ENCODE data around the gene SARM1. TPM values are rescaled to one million over a fixed set of nuclear protein-coding genes. Genes with fewer than 3 reads are reported as not detected.

SARM1 gene
- total and polyA plus RNA-seq, 9 of the 15 experiments (the other 6 are each of a cell fraction or from before 2014, with no cell fraction given), result 0.04 to 0.55 (median 0.11) TPM; not detected in 2

- TF ChIP-seq CHD7 (IDR thresholded peaks at IDR 0.05; ENCODE audit: low read depth, low read length) (no peak), ZNF23 (CRISPR knock-in tag; IDR thresholded peaks at IDR 0.05) (no peak), KLF13 (tag; IDR thresholded peaks at IDR 0.05; ENCODE audit: borderline replicate concordance, low read depth) (no peak), ETV5 (CRISPR knock-in tag; IDR thresholded peaks at IDR 0.05; ENCODE audit: low read depth) (no peak), CREM (IDR thresholded peaks at IDR 0.05; ENCODE audit: low read depth) (no peak), NCOA2 (IDR thresholded peaks at IDR 0.05; ENCODE audit: partially characterized antibody in 2 of 2) (no peak), CHD2 (IDR thresholded peaks at IDR 0.05; ENCODE audit: low read depth, low read length) (no peak), RB1 (IDR thresholded peaks at IDR 0.05; ENCODE audit: low read depth) (no peak), ZNF707 (CRISPR knock-in tag; conservative IDR thresholded peaks at IDR 0.05) (no peak), SAFB (IDR thresholded peaks at IDR 0.05; ENCODE audit: borderline replicate concordance, low read depth, low read length) (no peak)
Measured at GRCh38 chr17:28407974-28408306, 36.4 kb downstream of the SARM1 start (continued).

Measured in K562 (cell line).